ENCODE data around the gene MICA. TPM values are rescaled to one million over a fixed set of nuclear protein-coding genes. Genes with fewer than 3 reads are reported as not detected.
A peak's percentile ranks its signal among the peaks of the same experiment; 100 is the strongest.
"Not testable (repeated sequence)": the region's sequence is repeated elsewhere in the genome, so short reads cannot be mapped to it uniquely, and the experiment has no call there.

The MICA gene
- total RNA-seq, 2 donors from 2014 or later, result 8.3 to 10.9 TPM

- Histone ChIP-seq H3K4me1 (peaks cover 8% of the 10 kb centered on the region), H3K36me3 (replicated peaks in 1 of 2; ENCODE audit: insufficient read depth in 1 of 2, low read depth in 2 of 2) (no peaks in the 10 kb centered on the region), H3K9me3 (peaks cover 0 to 2% (median 0%) of the 10 kb centered on the region in 3 donors), H3K4me3 (no peak overlapping the region), H3K27ac (no peak overlapping the region), H3K27me3 (no peaks in the 10 kb centered on the region)
- intact Hi-C loops (cut with DNase I), result loop anchor here (5.0 kb wide), 1 partner anchor 171 kb away; no protein-coding TSS in a partner anchor
- ATAC-seq, result no peak
- 59 to 77% methylated on average over 2 of the region's 2 CpGs for WGBS, 2 donors
- TF ChIP-seq POLR2A (IDR thresholded peaks at IDR 0.05) (no peak), CTCF (IDR thresholded peaks at IDR 0.05) (no peak)
- DNase-seq, result no peak
These were observed 34.9 kb upstream of the MICA start for GRCh38 chr6:31368461-31368860.

- WGBS, 2 donors, result 3 to 19% methylated on average over 6 to 8 of the region's 8 CpGs
- ATAC-seq; H3K36me3 ChIP-seq (replicated peaks in 1 of 2; ENCODE audit: insufficient read depth in 1 of 2, low read depth in 2 of 2); H3K4me3 ChIP-seq; H3K9me3 ChIP-seq; H3K4me1 ChIP-seq; intact Hi-C loops (cut with DNase I); H3K27me3 ChIP-seq; H3K27ac ChIP-seq: not testable (repeated sequence)
- DNase-seq, result peak in 1 of 4 donors; percentile 22
- peak in 1 of 7 experiments; percentile 30 for TF ChIP-seq CTCF (IDR thresholded peaks at IDR 0.05)
These were observed 29.3 kb upstream of the MICA start for GRCh38 chr6:31374118-31374517.

GRCh38 chr6:31375699-31376098 lies 27.7 kb upstream of the MICA start:
- H3K36me3 ChIP-seq (replicated peaks in 1 of 2; ENCODE audit: insufficient read depth in 1 of 2, low read depth in 2 of 2), result no peaks in the 10 kb centered on the region
- TF ChIP-seq POLR2A (IDR thresholded peaks at IDR 0.05) (no peak), CTCF (IDR thresholded peaks at IDR 0.05) (no peak)
- H3K9me3 ChIP-seq, result peaks cover 0 to 2% (median 0%) of the 10 kb centered on the region in 3 donors
- H3K4me3 ChIP-seq, result no peak overlapping the region
- no peak for DNase-seq
- ATAC-seq, result no peak
- H3K27me3 ChIP-seq, result peaks cover 0 to 4% of the 10 kb centered on the region in 2 donors
- no peaks in the 10 kb centered on the region for H3K4me1 ChIP-seq
- intact Hi-C loops (cut with DNase I), result no loop called here
- no peak overlapping the region for H3K27ac ChIP-seq

- DNase-seq (no peak), ATAC-seq (no peak)
- no peak for TF ChIP-seq POLR2A (IDR thresholded peaks at IDR 0.05)
- TF ChIP-seq CTCF (IDR thresholded peaks at IDR 0.05), result no peak
- peaks cover 0 to 2% (median 0%) of the 10 kb centered on the region in 3 donors for H3K9me3 ChIP-seq
- no peak overlapping the region for H3K4me3 ChIP-seq
- no peaks in the 10 kb centered on the region for H3K4me1 ChIP-seq
- peaks cover 0 to 4% of the 10 kb centered on the region in 2 donors for H3K27me3 ChIP-seq
- no peaks in the 10 kb centered on the region for H3K36me3 ChIP-seq (replicated peaks in 1 of 2; ENCODE audit: insufficient read depth in 1 of 2, low read depth in 2 of 2)
- intact Hi-C loops (cut with DNase I), result no loop called here
- 40 to 49% methylated on average over 1 to 4 of the region's 4 CpGs for WGBS, 2 donors
- H3K27ac ChIP-seq, result no peak overlapping the region
These were observed 26.4 kb upstream of the MICA start for GRCh38 chr6:31377029-31377428.

GRCh38 chr6:31378062-31378720 lies 25.2 kb upstream of the MICA start:
- ATAC-seq (no peak), DNase-seq (no peak)
- Histone ChIP-seq H3K36me3 (replicated peaks in 1 of 2; ENCODE audit: insufficient read depth in 1 of 2, low read depth in 2 of 2) (no peaks in the 10 kb centered on the region), H3K4me1 (no peaks in the 10 kb centered on the region), H3K9me3 (no peaks in the 10 kb centered on the region), H3K4me3 (no peak overlapping the region), H3K27ac (no peak overlapping the region), H3K27me3 (peaks cover 0 to 4% of the 10 kb centered on the region in 2 donors)
- intact Hi-C loops (cut with DNase I), result no loop called here
- 22 to 40% methylated on average over 9 of the region's 9 CpGs for WGBS, 2 donors
- TF ChIP-seq POLR2A (IDR thresholded peaks at IDR 0.05), result no peak
- no peak for TF ChIP-seq CTCF (IDR thresholded peaks at IDR 0.05)

All from body of pancreas (tissue), 4 donors.